Neural progenitor cell (in vitro differentiated cells): ENCODE measurements around the gene C1orf122.

Experiments
- EZH2 ChIP-seq: fragments of 200-600 bp; sonication (generic); IDR thresholded peaks from 2 replicates; pipeline ENCODE4 v1.6.1; 2017; ENCODE audit warnings: antibody characterized with exemption, mild to moderate bottlenecking, moderate library complexity
- EZH2phosphoT487 ChIP-seq: fragments of 200-600 bp; sonication (generic); IDR thresholded peaks from 2 replicates; pipeline ENCODE4 v1.6.1; 2017; ENCODE audit warnings: antibody characterized with exemption
- TF ChIP-seq, protein P1 (sequence below): fragments of 200-600 bp; sonication (generic); IDR thresholded peaks from 2 replicates; pipeline ENCODE4 v1.5.1; 2017; ENCODE audit warnings: antibody characterized with exemption, mild to moderate bottlenecking

DNA sequence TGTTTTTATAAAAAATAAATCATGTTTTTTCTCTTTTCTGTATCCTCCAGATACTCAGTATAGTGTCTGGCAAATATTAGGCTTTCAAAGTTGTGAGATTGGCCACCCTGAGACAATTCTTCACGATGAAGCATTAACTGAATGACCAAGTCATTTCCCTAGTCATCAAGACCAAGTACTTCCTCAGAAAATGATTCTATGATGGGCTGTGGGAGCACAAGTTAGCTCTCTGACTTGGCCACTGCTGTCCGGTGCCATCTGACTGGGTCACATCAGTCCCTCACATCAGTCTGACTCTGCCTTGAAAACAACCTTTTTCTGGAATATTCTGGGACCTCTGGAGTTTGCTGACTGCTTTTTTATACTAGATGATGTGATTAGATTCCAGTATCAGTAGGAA is 13.9 kb downstream of the C1orf122 start:
- TF ChIP-seq, protein P1, sequence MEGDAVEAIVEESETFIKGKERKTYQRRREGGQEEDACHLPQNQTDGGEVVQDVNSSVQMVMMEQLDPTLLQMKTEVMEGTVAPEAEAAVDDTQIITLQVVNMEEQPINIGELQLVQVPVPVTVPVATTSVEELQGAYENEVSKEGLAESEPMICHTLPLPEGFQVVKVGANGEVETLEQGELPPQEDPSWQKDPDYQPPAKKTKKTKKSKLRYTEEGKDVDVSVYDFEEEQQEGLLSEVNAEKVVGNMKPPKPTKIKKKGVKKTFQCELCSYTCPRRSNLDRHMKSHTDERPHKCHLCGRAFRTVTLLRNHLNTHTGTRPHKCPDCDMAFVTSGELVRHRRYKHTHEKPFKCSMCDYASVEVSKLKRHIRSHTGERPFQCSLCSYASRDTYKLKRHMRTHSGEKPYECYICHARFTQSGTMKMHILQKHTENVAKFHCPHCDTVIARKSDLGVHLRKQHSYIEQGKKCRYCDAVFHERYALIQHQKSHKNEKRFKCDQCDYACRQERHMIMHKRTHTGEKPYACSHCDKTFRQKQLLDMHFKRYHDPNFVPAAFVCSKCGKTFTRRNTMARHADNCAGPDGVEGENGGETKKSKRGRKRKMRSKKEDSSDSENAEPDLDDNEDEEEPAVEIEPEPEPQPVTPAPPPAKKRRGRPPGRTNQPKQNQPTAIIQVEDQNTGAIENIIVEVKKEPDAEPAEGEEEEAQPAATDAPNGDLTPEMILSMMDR = no peak
- no peak for TF ChIP-seq EZH2phosphoT487
- TF ChIP-seq EZH2 = no peak
